GM23338 (cell line): ENCODE results near the gene ACY1. TPM values are rescaled to one million over a fixed set of nuclear protein-coding genes. Genes with fewer than 3 reads are reported as not detected.

ENCODE experiments used
- ATAC-seq: fragments of 200-7000 bp; cut with Tn5 transposase; 3 replicates; pipeline ENCODE4 v1.9.1; 2020
- DNase-seq: peaks from one replicate; pipeline ENCODE4 v3.0.0-alpha.2; 2015; ENCODE audit warnings: low spot score
- H2AFZ ChIP-seq: fragments of 200-600 bp; sonication (generic); 2 replicates; pipeline ENCODE4 v1.8.0; 2016; ENCODE audit warnings: antibody characterized with exemption, mild to moderate bottlenecking, moderate library complexity
- H3F3A ChIP-seq: fragments of 200-600 bp; sonication (generic); replicated peaks from 2 replicates; pipeline ENCODE4 v1.8.0; 2017; ENCODE audit warnings: antibody characterized with exemption, mixed run types, low read depth
- H3K27ac ChIP-seq: fragments of 200-600 bp; sonication (generic); 2 replicates; pipeline ENCODE4 v1.6.1; 2016; ENCODE audit warnings: low read depth
- H3K27me3 ChIP-seq: fragments of 200-600 bp; sonication (generic); 2 replicates; pipeline ENCODE4 v1.8.0; 2016; ENCODE audit warnings: mild to moderate bottlenecking, mixed run types, moderate library complexity; ENCODE audit not compliant: insufficient read depth
- H3K36me3 ChIP-seq: fragments of 200-600 bp; sonication (generic); 2 replicates; pipeline ENCODE4 v1.8.0; 2016; ENCODE audit warnings: mild to moderate bottlenecking; ENCODE audit not compliant: insufficient read depth
- H3K4me1 ChIP-seq: fragments of 200-600 bp; sonication (generic); 2 replicates; pipeline ENCODE4 v1.8.0; 2016; ENCODE audit warnings: mild to moderate bottlenecking, moderate library complexity; ENCODE audit not compliant: insufficient read depth
- H3K4me2 ChIP-seq: fragments of 200-600 bp; sonication (generic); 2 replicates; pipeline ENCODE4 v1.7.1; 2017; ENCODE audit warnings: mixed run types
- H3K4me3 ChIP-seq: fragments of 200-600 bp; sonication (generic); 2 replicates; pipeline ENCODE4 v1.6.1; 2016; ENCODE audit warnings: mixed run types
- H3K79me2 ChIP-seq: fragments of 200-600 bp; sonication (generic); replicated peaks from 2 replicates; pipeline ENCODE4 v1.8.0; 2017; ENCODE audit warnings: mild to moderate bottlenecking; ENCODE audit not compliant: insufficient read depth
- H3K9me2 ChIP-seq: fragments of 200-600 bp; sonication (generic); 2 replicates; pipeline ENCODE4 v1.8.0; 2017; ENCODE audit not compliant: insufficient read depth
- H4K20me1 ChIP-seq: fragments of 200-600 bp; sonication (generic); replicated peaks from 2 replicates; pipeline ENCODE4 v1.8.0; 2017; ENCODE audit warnings: mild to moderate bottlenecking; ENCODE audit not compliant: insufficient read depth
- H3K27ac Mint-ChIP-seq: 2 replicates; pipeline ENCODE4 v1.8.0; 2020; ENCODE audit warnings: inconsistent platforms, mild to moderate bottlenecking, moderate library complexity, mixed read lengths
- H3K27me3 Mint-ChIP-seq: 3 replicates; pipeline ENCODE4 v1.8.0; 2022; ENCODE audit warnings: low read depth, mild to moderate bottlenecking, moderate library complexity, mixed read lengths, inconsistent platforms; ENCODE audit not compliant: insufficient read depth, poor library complexity
- H3K36me3 Mint-ChIP-seq: 3 replicates; pipeline ENCODE4 v1.8.0; 2021; ENCODE audit warnings: low read depth, mild to moderate bottlenecking, inconsistent platforms, moderate library complexity, mixed read lengths
- H3K4me1 Mint-ChIP-seq: 3 replicates; pipeline ENCODE4 v1.8.0; 2020; ENCODE audit warnings: mild to moderate bottlenecking, inconsistent platforms, mixed read lengths
- H3K4me3 Mint-ChIP-seq: 3 replicates; pipeline ENCODE4 v1.8.0; 2021; ENCODE audit warnings: moderate library complexity, mild to moderate bottlenecking, inconsistent platforms, mixed read lengths
- H3K9me3 Mint-ChIP-seq: 3 replicates; pipeline ENCODE4 v1.8.0; 2020; ENCODE audit warnings: moderate library complexity, mild to moderate bottlenecking, inconsistent platforms, mixed read lengths
- CREB1 ChIP-seq: fragments of 250-450 bp; sonication (Bioruptor Pico); IDR thresholded peaks from 2 replicates; pipeline ENCODE4 v1.5.0; 2020; ENCODE audit warnings: low read depth, mild to moderate bottlenecking, moderate library complexity
- CTCF ChIP-seq, 2 experiments: fragments of 200-600 bp in 1 of 2; sonication (generic) in 1 of 2; conservative IDR thresholded peaks; 2 replicates each; pipeline versions ENCODE4 v1.5.1 to v1.6.1; 2016 to 2017; ENCODE audit warnings: antibody characterized with exemption in 2 of 2, low read depth in 2 of 2, mild to moderate bottlenecking in 2 of 2, moderate library complexity in 1 of 2
- ETS1 ChIP-seq: IDR thresholded peaks from 2 replicates; pipeline ENCODE4 v1.6.1; 2016; ENCODE audit warnings: antibody characterized with exemption
- EZH2phosphoT487 ChIP-seq: fragments of 200-600 bp; sonication (generic); IDR thresholded peaks from one replicate; pipeline ENCODE4 v1.8.1; 2018; ENCODE audit warnings: antibody characterized with exemption; ENCODE audit not compliant: unreplicated experiment
- JUNB ChIP-seq: IDR thresholded peaks from one replicate; pipeline ENCODE4 v1.6.1; 2016; ENCODE audit warnings: antibody characterized with exemption; ENCODE audit not compliant: unreplicated experiment
- NANOG ChIP-seq: IDR thresholded peaks from 2 replicates; pipeline ENCODE4 v1.6.1; 2016; ENCODE audit warnings: antibody characterized with exemption, borderline replicate concordance
- POLR2AphosphoS5 ChIP-seq: IDR thresholded peaks from 2 replicates; pipeline ENCODE4 v1.6.1; 2016; ENCODE audit warnings: antibody characterized with exemption, low read depth
- STAT1 ChIP-seq: IDR thresholded peaks from one replicate; pipeline ENCODE4 v1.6.1; 2016; ENCODE audit warnings: antibody characterized with exemption; ENCODE audit not compliant: unreplicated experiment
- ZNF331 ChIP-seq: fragments of 250-450 bp; sonication (Bioruptor Pico); IDR thresholded peaks from 2 replicates; pipeline ENCODE4 v1.5.0; 2020; ENCODE audit warnings: low read depth, mild to moderate bottlenecking, moderate library complexity
- ZNF462 ChIP-seq: fragments of 250-450 bp; sonication (Bioruptor Pico); IDR thresholded peaks from 2 replicates; pipeline ENCODE4 v1.5.0; 2020; ENCODE audit warnings: mild to moderate bottlenecking, moderate library complexity
- polyA plus RNA-seq: library from polyadenylated mRNA; unstranded; fragments of >200 nt; fragmentation: Nextera tagmentation; extraction: Ambion mirVana; gene quantifications from 2 replicates; pipeline ENCODE4 v1.2.1, GENCODE V29; 2016
- total RNA-seq: library from RNA; depleted of rRNA; stranded (reverse); fragments of >200 nt; shearing (Covaris generic); gene quantifications from 2 replicates; pipeline ENCODE4 v1.2.3, GENCODE V29; 2014

ACY1 gene
- total and polyA plus RNA-seq, 2 experiments from 2014 or later, result 38.4 to 62.8 TPM

GRCh38 chr3:51985063-51985462, 1.7 kb downstream of the ACY1 start (continued):
- TF ChIP-seq CTCF (conservative IDR thresholded peaks at IDR 0.05; ENCODE audit: low read depth in 2 of 2) (no peak), ETS1 (no peak), POLR2AphosphoS5 (no peak), CREB1 (CRISPR knock-in tag) (no peak)

GRCh38 chr3:51986010-51986947, 2.9 kb downstream of the ACY1 start:
- Histone ChIP-seq H3K4me1 (peaks cover 15% of the 10 kb centered on the region), H3K27ac (no peak overlapping the region), H2AFZ (no peak overlapping the region), H3K79me2 (no peaks in the 10 kb centered on the region), H3K9me2 (no peaks in the 10 kb centered on the region), H4K20me1 (peaks cover under 1% of the 10 kb centered on the region; the same call in 1 of the 2 replicates), H3K4me3 (no peak overlapping the region), H3F3A (peaks cover 12% of the 10 kb centered on the region), H3K27me3 (no peaks in the 10 kb centered on the region), H3K36me3 (no peaks in the 10 kb centered on the region), H3K4me2 (no peak overlapping the region)
- H3K27ac Mint-ChIP-seq, result no peak overlapping the region
- TF ChIP-seq JUNB (no peak), EZH2phosphoT487 (no peak), ZNF331 (CRISPR knock-in tag) (no peak), STAT1 (no peak), POLR2AphosphoS5 (no peak), NANOG (no peak), ZNF462 (no peak)
- peaks cover 21% of the 10 kb centered on the region for H3K27me3 Mint-ChIP-seq
- H3K9me3 Mint-ChIP-seq, result no peaks in the 10 kb centered on the region
- DNase-seq, result no peak
- no peak for ATAC-seq
- peaks cover 7% of the 10 kb centered on the region for H3K36me3 Mint-ChIP-seq
- no peak overlapping the region for H3K4me3 Mint-ChIP-seq
- H3K4me1 Mint-ChIP-seq, result peaks cover 27% of the 10 kb centered on the region
